Measurements from ENCODE around the gene SYNDIG1.

DNA sequence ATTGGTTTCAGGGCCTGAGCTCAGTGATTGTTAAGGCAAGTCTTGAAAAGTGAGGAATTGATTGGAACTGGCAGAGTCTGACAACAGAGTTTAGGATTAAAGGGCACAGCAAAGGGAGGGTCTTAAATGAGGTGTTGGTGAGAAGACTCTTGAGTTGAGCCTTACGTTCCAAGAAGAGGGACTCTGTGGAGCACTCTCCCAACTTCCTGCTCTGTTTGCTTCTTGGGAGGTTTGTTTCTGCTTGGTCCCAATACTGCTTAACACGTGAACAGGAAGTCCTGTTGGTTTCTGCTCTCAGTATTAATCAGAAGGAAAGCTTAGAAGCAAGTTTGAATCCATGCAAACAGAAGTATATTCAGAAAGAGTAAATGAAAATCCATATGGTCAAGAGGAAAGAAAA is 15.6 kb upstream of the SYNDIG1 start:
- TF ChIP-seq, protein P1, sequence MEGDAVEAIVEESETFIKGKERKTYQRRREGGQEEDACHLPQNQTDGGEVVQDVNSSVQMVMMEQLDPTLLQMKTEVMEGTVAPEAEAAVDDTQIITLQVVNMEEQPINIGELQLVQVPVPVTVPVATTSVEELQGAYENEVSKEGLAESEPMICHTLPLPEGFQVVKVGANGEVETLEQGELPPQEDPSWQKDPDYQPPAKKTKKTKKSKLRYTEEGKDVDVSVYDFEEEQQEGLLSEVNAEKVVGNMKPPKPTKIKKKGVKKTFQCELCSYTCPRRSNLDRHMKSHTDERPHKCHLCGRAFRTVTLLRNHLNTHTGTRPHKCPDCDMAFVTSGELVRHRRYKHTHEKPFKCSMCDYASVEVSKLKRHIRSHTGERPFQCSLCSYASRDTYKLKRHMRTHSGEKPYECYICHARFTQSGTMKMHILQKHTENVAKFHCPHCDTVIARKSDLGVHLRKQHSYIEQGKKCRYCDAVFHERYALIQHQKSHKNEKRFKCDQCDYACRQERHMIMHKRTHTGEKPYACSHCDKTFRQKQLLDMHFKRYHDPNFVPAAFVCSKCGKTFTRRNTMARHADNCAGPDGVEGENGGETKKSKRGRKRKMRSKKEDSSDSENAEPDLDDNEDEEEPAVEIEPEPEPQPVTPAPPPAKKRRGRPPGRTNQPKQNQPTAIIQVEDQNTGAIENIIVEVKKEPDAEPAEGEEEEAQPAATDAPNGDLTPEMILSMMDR (IDR thresholded peaks at IDR 0.05 in 4 of 5, conservative IDR thresholded peaks at IDR 0.05 in 1 of 5), result no peak
- TF ChIP-seq POLR2A (IDR thresholded peaks at IDR 0.05), result no peak

All from gastrocnemius medialis (tissue), 4 donors.